CD1c-positive myeloid dendritic cell (primary cell): ENCODE measurements around the gene TPX2.
A peak's percentile ranks its signal among the peaks of the same experiment; 100 is the strongest.

Experiments
- DNase-seq: peaks from one replicate; pipeline ENCODE4 v3.0.0-alpha.2; 2016; ENCODE audit errors: extremely low spot score

The TPX2 gene

GRCh38 chr20:31706607-31707257, 32.4 kb upstream of the TPX2 start:
- no peak for DNase-seq

GRCh38 chr20:31707258-31707615, 31.9 kb upstream of the TPX2 start:
- no peak for DNase-seq

- no peak for DNase-seq
Observed at GRCh38 chr20:31707994-31708735, 30.9 kb upstream of the TPX2 start.

GRCh38 chr20:31708736-31709534, 30.2 kb upstream of the TPX2 start:
- DNase-seq, result no peak

GRCh38 chr20:31709939-31710338, 29.2 kb upstream of the TPX2 start:
- DNase-seq, result no peak

GRCh38 chr20:31710423-31711108, 28.5 kb upstream of the TPX2 start:
- no peak for DNase-seq

- no peak for DNase-seq
Observed at GRCh38 chr20:31711179-31712111, 27.6 kb upstream of the TPX2 start.

GRCh38 chr20:31712112-31712553, 27.0 kb upstream of the TPX2 start:
- no peak for DNase-seq

GRCh38 chr20:31712564-31713311, 26.4 kb upstream of the TPX2 start:
- no peak for DNase-seq

- no peak for DNase-seq
Observed at GRCh38 chr20:31713312-31714273, 25.5 kb upstream of the TPX2 start.

GRCh38 chr20:31715766-31716165, 23.3 kb upstream of the TPX2 start:
- DNase-seq, result no peak

GRCh38 chr20:31716351-31716750, 22.7 kb upstream of the TPX2 start:
- DNase-seq, result no peak

- no peak for DNase-seq
Observed at GRCh38 chr20:31716818-31717477, 22.1 kb upstream of the TPX2 start.

- peak; percentile 58 for DNase-seq
Observed at GRCh38 chr20:31717478-31718201, 21.4 kb upstream of the TPX2 start.

- DNase-seq, result no peak
Observed at GRCh38 chr20:31718952-31719643, 20.0 kb upstream of the TPX2 start.

GRCh38 chr20:31719644-31720485, 19.2 kb upstream of the TPX2 start:
- no peak for DNase-seq
